Stimulated activated CD4-positive, alpha-beta T cell treated with anti-CD3 and anti-CD28 coated beads, Interleukin-4, amount 100 ng/mL, for 1 hour (primary cell): ENCODE results near the gene CASZ1.
A peak's percentile ranks its signal among the peaks of the same experiment; 100 is the strongest.

Experiments used
- DNase-seq: peaks from one replicate; pipeline ENCODE4 v3.0.0-alpha.2; 2020

Gene CASZ1

DNA sequence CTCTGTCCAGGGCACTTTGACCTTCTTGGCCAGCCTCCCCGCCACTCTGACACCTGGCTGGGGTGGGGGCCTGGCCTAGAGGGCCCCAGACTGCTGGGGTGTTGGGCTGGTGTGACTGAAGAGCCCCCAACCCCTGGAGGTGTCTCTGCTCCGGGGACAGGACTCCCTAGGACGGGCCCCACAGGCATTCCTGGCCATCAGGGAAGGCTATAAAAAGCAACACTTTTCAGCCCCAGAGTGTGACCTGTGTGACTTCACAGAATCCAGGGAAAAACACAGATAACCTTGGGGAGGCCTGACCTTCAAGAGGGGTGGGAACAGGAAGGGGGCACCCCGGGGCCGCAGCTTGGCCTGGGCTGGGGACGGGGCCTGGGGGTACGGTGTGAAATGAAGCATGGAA lies 24.0 kb upstream of the CASZ1 start:
- DNase-seq, result no peak

GRCh38 chr1:10819198-10819901 lies 22.9 kb upstream of the CASZ1 start:
- no peak for DNase-seq

DNA sequence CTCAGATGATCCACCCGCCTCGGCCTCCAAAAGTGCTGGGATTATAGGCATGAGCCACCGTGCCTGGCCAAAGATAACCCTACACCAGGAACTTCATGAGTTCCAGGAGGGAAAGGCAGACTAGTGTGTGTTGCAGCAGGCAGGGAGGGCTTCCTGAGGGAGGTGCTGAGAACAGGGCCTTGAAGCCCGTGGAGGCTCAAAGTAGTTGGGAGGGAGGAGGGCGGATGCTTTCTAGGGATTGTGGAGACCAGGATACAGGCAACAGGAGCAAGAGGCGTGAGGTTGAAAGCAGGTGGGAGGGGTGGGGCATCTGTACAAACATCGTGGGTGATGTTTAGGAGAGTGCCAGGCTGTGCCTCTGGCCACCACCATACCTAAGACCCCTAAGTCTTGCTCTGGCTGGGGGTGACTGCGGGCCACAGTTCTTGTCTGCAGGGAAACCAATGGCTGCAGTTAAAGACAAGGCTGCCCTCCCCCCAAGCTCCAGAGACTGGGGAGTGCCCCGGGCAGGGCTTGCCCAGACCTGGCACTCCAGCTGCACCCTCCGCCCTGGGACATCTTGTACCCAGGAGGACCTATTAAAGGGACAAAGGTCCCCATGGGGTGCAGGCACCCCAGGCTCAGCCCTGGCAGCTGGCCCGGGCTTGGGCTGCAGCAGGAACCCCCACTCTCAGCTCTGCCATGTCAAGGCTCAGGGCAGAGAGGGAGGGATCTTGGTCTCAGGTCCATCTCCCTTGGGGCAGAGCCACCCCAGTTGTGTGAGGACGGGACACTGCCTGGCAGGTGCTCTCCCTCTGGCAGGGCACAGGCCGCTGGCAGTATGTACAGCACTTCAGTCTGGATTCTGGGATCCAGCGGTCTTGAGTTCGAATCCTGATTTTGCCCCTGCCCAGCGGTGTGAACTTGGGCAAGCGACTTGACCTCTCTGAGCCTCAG lies 22.1 kb upstream of the CASZ1 start:
- no peak for DNase-seq

DNA sequence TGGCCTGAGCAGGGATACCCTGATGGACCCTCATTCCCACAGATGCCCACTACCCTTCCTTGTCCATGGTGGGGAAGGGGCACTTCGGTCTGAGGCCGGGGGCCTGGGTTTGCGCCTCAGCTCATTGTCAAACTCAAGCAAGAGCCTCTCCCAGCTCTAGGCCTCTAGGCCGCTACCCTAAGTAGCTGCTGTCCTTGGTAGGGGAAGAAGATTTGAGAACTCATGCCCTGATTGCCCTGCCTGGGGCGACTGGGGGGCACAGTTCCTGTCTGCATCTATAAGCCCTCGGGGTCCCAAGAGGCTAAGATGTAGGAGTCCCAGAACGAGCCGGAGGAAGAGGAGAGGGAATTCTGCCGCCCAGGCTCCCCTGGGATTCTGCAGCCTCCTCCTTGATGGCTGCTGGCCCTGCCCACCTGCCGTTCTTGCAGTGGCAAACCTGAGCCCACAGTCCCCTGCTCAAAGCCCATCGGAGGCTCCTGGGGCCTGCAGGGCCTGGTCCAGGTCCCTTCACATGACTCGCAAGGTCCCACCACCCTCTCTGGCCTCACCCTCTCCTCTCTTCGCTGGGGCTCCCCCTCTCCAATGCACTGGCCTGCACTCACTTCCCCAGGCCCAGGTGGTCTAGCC lies 20.4 kb upstream of the CASZ1 start:
- no peak for DNase-seq

DNA sequence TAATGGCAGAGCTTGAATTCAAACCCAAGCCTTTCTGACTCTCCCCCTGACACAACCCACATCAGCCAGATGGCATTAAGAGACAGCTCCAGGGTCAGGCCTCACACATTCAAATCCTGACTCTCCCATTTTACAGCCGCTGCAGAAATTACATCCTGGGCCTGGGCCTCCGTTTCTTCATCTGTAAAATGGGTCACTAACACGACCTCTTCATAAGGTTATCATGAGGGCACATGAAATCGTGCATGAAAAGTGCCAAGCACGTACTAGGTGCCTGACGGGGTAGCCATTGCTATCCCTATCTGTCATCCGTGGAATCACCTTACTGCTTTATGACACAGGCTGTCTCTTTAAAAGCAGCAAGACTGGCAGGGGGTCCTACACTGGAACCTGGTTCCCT lies 19.8 kb upstream of the CASZ1 start:
- no peak for DNase-seq

GRCh38 chr1:10815858-10816195 lies 19.4 kb upstream of the CASZ1 start:
- DNase-seq, result no peak

GRCh38 chr1:10814976-10815857 lies 18.8 kb upstream of the CASZ1 start:
- no peak for DNase-seq

GRCh38 chr1:10814312-10814711 lies 17.9 kb upstream of the CASZ1 start:
- DNase-seq, result no peak

GRCh38 chr1:10813799-10814198 lies 17.4 kb upstream of the CASZ1 start:
- no peak for DNase-seq

DNA sequence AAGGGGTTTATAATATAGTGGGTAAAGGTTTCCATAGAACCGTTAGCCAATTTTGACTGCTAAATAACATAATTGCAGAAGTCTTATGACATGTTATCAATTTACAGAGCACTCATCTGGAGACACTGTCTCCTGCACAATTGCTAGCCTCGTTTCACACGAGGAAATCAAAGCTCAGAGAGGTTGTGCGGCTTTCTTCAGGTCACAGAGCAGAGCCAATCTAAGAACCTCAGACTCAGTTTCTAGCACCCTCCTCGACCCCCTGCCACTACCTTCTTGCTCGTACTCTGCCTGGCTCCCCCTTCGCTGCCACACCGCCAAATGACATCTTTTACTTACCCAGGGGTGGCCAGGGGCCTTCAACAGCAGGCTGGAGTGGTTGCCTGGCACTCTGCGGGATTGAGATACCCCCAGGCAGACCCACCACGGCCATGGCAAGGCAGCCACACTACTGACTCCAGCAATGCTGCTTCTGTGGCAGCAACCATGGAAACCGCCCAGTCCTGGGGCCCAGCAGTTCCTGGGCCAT lies 16.0 kb upstream of the CASZ1 start:
- no peak for DNase-seq

- DNase-seq, result no peak
Measured at GRCh38 chr1:10808441-10808840, 12.0 kb upstream of the CASZ1 start.

- DNase-seq, result no peak
Measured at GRCh38 chr1:10806966-10807365, 10.5 kb upstream of the CASZ1 start.

DNA sequence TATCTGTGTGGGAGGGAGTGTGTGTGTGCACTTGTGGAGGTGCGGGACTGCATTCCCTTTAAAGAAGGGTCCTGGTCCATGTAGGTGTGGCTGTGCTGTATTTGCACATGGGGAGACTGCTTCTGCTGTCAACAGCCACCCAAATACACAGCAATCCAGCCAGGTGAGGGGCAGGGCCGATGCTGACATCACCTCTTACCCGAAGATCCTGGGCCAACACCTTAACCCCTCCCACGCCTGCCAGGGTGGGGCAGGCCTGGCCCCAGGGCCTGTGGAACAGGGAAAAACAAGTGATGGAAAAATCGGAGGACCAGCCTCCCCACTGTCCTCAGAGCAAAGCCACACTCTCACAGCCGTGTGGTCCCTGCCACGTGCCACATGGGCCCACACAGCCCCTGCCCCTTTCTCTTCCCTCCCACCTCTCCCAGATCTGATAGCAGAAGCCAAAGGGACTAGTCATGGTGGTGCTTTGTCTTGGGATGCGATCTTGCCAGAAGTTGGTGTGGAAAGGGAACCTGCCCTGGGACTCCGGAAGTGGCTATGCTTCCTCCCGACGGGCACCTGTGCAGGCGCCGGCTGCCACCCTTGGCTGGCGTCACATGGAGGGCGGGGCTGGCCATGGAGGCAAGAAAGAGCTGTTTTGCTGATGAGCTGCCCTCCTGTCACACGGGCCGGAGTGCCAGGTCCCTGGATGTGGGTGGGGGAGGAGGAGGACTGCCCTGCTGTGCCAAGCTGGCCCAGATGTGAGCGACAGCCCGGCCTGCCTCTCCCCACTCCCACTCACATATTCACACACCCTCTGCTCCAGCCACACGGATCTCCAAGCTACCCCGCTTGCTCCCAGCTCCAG lies 7.8 kb upstream of the CASZ1 start:
- peak; percentile 16 for DNase-seq

DNA sequence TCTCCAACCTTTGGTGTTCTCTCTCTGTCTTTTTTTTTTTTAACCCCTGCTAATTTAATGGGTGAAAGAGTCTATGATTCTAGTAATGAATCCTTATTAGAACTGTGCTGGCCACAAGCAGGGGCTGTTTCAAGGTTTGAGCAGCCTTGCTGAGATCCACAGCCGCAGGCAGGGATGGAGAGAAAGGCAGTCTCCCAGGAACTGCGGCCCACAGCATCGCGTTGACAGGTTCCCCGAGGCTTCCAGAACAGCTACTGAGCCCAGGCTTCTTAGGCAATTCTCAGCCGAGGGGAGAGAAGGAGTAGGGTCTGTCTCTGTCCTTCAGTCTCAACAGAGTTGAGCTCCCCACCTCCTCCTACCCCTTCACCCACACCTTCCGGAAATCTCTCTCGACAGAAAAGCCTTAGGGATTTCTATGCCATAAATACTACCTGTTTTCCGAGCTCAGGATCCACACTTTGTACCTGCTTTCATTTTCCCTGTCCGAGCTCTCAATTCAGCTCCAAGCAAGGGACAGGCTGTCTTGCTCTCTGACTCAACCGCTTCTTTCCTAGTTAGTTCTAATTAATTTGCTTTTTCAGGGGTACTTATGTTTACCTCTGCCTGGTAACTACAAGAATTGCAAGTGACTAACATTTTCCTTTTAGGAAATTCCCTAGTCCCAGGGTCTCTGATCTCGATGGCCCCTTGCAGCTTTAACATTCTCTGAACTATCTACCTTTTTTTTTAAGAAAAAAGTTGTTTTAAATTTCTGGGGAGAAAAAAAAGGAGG lies 6.7 kb upstream of the CASZ1 start:
- DNase-seq, result no peak

GRCh38 chr1:10800778-10801177 lies 4.3 kb upstream of the CASZ1 start:
- no peak for DNase-seq

- DNase-seq, result no peak
Measured at GRCh38 chr1:10799726-10800125, 3.3 kb upstream of the CASZ1 start.

GRCh38 chr1:10795276-10796021 lies 997 bp downstream of the CASZ1 start:
- no peak for DNase-seq

DNA sequence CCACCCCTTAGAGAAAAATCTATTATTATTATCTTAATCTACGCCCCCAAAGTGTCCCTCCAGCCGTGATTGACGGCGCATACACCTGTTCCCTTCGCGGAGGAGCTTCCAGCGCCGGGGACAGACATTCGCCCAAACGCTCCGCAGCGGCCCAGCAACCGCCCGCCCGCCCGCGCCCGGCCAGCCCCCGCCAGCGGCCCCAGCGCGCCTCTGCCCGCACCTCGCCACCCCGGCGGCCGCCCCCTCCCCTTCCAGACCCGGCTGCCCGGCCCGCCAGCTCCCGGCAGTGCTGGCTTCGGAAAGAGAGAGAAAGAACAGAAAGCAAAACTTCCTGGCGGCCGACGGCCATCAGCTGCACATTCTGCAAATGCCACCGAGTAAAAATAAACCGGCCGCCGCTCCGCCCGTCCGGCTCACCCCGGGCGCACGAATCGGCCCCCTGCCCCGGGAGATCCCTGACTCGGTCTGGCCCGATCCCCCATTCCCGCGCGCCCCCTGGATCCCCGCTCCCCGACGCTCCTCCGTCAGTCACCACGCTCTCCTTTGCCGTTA lies 1.6 kb downstream of the CASZ1 start:
- DNase-seq, result no peak

DNA sequence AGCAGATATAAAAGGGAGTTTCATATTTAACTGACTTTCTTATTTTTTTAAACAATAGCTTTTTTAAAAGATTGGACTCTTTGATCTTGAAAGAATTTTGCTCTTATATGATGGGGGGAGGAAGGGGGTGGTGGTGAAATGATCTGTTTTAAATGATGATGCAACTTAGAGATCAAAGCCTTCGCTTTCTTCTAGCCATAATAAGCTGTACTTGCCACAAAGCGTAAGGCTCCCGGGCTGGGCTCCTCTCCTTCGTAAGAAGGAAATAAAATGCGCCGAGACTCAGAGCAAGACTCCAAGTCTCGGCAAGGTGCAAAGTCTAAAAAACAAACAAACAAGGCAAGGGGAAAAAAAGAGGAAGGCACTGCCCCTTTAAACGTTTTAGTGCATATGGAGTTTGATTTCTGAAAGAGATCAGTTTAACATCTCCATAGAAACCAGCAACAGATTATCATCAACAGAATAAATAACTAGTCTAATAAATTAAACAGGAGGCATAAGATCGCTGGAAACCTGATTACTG lies 3.3 kb downstream of the CASZ1 start:
- DNase-seq, result no peak
